HG02852 (cell line): ENCODE results near the gene MYCBP2.
"Not testable (repeated sequence)": the region's sequence is repeated elsewhere in the genome, so short reads cannot be mapped to it uniquely, and the experiment has no call there.

Source experiments
- ATAC-seq: cut with Tn5 transposase; IDR thresholded peaks from one replicate; pipeline ENCODE4 v1.9.1; 2021; ENCODE audit warnings: mild to moderate bottlenecking, moderate library complexity; ENCODE audit not compliant: unreplicated experiment

Gene MYCBP2

GRCh38 chr13:77339408-77339807 is 12.5 kb upstream of the MYCBP2 start:
- ATAC-seq: peak; percentile 69

- ATAC-seq: peak; percentile 71
Observed at GRCh38 chr13:77338961-77339401, 12.1 kb upstream of the MYCBP2 start.

GRCh38 chr13:77338329-77338728 is 11.4 kb upstream of the MYCBP2 start:
- peak; percentile 38 for ATAC-seq

GRCh38 chr13:77337159-77337558 is 10.3 kb upstream of the MYCBP2 start:
- no peak for ATAC-seq

GRCh38 chr13:77335543-77335942 is 8.6 kb upstream of the MYCBP2 start:
- ATAC-seq: no peak

GRCh38 chr13:77333594-77333993 is 6.7 kb upstream of the MYCBP2 start:
- no peak for ATAC-seq

- no peak for ATAC-seq
Observed at GRCh38 chr13:77331421-77331820, 4.5 kb upstream of the MYCBP2 start.

- no peak for ATAC-seq
Observed at GRCh38 chr13:77329911-77330584, 3.2 kb upstream of the MYCBP2 start.

- peak; percentile 57 for ATAC-seq
Observed at GRCh38 chr13:77329133-77329910, 2.4 kb upstream of the MYCBP2 start.

- peak; percentile 3 for ATAC-seq
Observed at GRCh38 chr13:77328819-77329132, 1.9 kb upstream of the MYCBP2 start.

- ATAC-seq: no peak
Observed at GRCh38 chr13:77325371-77325980, 1.4 kb downstream of the MYCBP2 start.

GRCh38 chr13:77323858-77324257 is 3.0 kb downstream of the MYCBP2 start:
- ATAC-seq: no peak

GRCh38 chr13:77319536-77319935 is 7.4 kb downstream of the MYCBP2 start:
- ATAC-seq: no peak

GRCh38 chr13:77318741-77319140 is 8.2 kb downstream of the MYCBP2 start:
- ATAC-seq: no peak

- no peak for ATAC-seq
Observed at GRCh38 chr13:77316430-77316829, 10.5 kb downstream of the MYCBP2 start.

GRCh38 chr13:77315509-77315908 is 11.4 kb downstream of the MYCBP2 start:
- ATAC-seq: not testable (repeated sequence)

GRCh38 chr13:77313923-77314322 is 13.0 kb downstream of the MYCBP2 start:
- no peak for ATAC-seq

- ATAC-seq: no peak
Observed at GRCh38 chr13:77312311-77312710, 14.6 kb downstream of the MYCBP2 start.

GRCh38 chr13:77310579-77311279 is 16.2 kb downstream of the MYCBP2 start:
- no peak for ATAC-seq

- no peak for ATAC-seq
Observed at GRCh38 chr13:77310161-77310560, 16.7 kb downstream of the MYCBP2 start.

GRCh38 chr13:77309254-77309653 is 17.6 kb downstream of the MYCBP2 start:
- no peak for ATAC-seq
